ENCODE data around the gene TMA7B. TPM values are rescaled to one million over a fixed set of nuclear protein-coding genes. Genes with fewer than 3 reads are reported as not detected.

TMA7B gene
- total and polyA plus RNA-seq, 2 of the 4 experiments (the other 2 are of a cell fraction) = not detected

DNA sequence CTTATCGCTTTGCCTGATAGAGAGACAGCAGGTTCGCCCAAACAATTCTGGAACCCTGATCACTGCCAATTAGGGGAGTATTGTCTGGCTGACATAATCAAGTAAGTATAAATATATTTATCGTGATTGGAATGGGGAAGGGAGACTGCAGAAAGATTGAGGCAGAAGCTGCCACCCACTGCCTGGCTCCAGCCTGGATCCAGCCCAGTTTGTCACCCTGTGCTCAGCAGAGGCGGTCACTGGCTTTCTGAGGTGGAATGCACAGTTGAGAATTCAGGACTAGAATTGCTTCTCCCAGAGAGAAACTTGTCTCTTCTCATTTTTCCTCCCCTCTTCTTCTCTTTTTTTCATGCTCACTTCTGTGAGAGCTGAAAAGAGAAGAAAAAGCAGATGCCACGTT is 33.4 kb upstream of the TMA7B start:
- Histone ChIP-seq H3K14ac (replicated peaks; ENCODE audit: low read depth, low read length) (no peak overlapping the region), H2BK15ac (ENCODE audit: low read depth, low read length) (no peak overlapping the region), H3K18ac (ENCODE audit: low read depth, low read length) (no peak overlapping the region), H3K4me3 (ENCODE audit: insufficient read depth, low read depth, low read length) (no peak overlapping the region), H2BK5ac (ENCODE audit: low read depth, low read length, poor library complexity, severe bottlenecking) (no peak overlapping the region), H3K9ac (ENCODE audit: low read depth, low read length) (no peak overlapping the region), H4K8ac (ENCODE audit: low read depth in 2 of 2, low read length in 2 of 2) (no peak overlapping the region), H2AFZ (replicated peaks; ENCODE audit: low read length, poor library complexity) (no peak overlapping the region), H3K4me1 (ENCODE audit: control insufficient read depth, insufficient read depth, low read length) (no peaks in the 10 kb centered on the region; the same call in 1 of the 2 replicates), H3K4ac (ENCODE audit: low read depth, low read length) (no peak overlapping the region), H2AK9ac (replicated peaks; ENCODE audit: low read depth, low read length, poor library complexity) (no peak overlapping the region), H2BK120ac (ENCODE audit: low read depth, low read length) (no peak overlapping the region), H3K79me1 (ENCODE audit: low read depth in 1 of 2, low read length in 2 of 2) (no peaks in the 10 kb centered on the region), H3K27me3 (ENCODE audit: control insufficient read depth, insufficient read depth, low read length) (peaks cover 70% of the 10 kb centered on the region), H3K4me2 (ENCODE audit: low read depth, low read length) (no peak overlapping the region), H4K91ac (ENCODE audit: insufficient read depth, low read depth, low read length) (no peak overlapping the region), H3K23ac (ENCODE audit: low read depth, low read length) (no peak overlapping the region), H3K9me3 (ENCODE audit: control insufficient read depth, insufficient read depth, low read length) (no peaks in the 10 kb centered on the region), H3K36me3 (ENCODE audit: control insufficient read depth, insufficient read depth, low read length) (no peaks in the 10 kb centered on the region), H4K5ac (ENCODE audit: low read depth, low read length) (no peak overlapping the region), H3K27ac (ENCODE audit: insufficient read depth, low read length) (no peak overlapping the region), H2BK20ac (ENCODE audit: low read depth, low read length) (no peak overlapping the region), H3K9me1 (ENCODE audit: insufficient read depth, low read length) (no peaks in the 10 kb centered on the region; the same call in 1 of the 2 replicates), H2AK5ac (ENCODE audit: low read depth, low read length) (no peak overlapping the region), H4K20me1 (ENCODE audit: insufficient read depth, low read length) (no peaks in the 10 kb centered on the region), H3K56ac (ENCODE audit: extremely low read depth, insufficient read depth, low read length) (no peak overlapping the region)
- in situ Hi-C loops (cut with MboI; ENCODE audit: low sequenced_read_pairs) (no loop called here), intact Hi-C loops (cut with micrococcal nuclease) (no loop called here), dilution Hi-C loops (cut with HindIII; ENCODE audit: low sequenced_read_pairs, unreplicated experiment) (no loop called here)
- BruUV-seq (replicated peaks) = no TSS peak
- no peak for TF ChIP-seq CEBPB (IDR thresholded peaks at IDR 0.05; ENCODE audit: low read depth, low read length)
- no peak for TF ChIP-seq BHLHE40 (IDR thresholded peaks at IDR 0.05; ENCODE audit: low read depth, low read length)
- no peak for TF ChIP-seq NFE2L2 (IDR thresholded peaks at IDR 0.05; ENCODE audit: low read depth, low read length)
- no peak for TF ChIP-seq RCOR1 (IDR thresholded peaks at IDR 0.05; ENCODE audit: insufficient replicate concordance, low read length)
- TF ChIP-seq FOS (IDR thresholded peaks at IDR 0.05; ENCODE audit: low read depth, low read length) = no peak
- TF ChIP-seq RAD21 (IDR thresholded peaks at IDR 0.05; ENCODE audit: low read length) = no peak
- TF ChIP-seq POLR2A (IDR thresholded peaks at IDR 0.05; ENCODE audit: low read depth, low read length) = no peak
- no peak for TF ChIP-seq CHD1 (IDR thresholded peaks at IDR 0.05; ENCODE audit: low read depth, low read length)
- no peak for TF ChIP-seq SMC3 (IDR thresholded peaks at IDR 0.05; ENCODE audit: low read depth, low read length)
- TF ChIP-seq, protein P1, sequence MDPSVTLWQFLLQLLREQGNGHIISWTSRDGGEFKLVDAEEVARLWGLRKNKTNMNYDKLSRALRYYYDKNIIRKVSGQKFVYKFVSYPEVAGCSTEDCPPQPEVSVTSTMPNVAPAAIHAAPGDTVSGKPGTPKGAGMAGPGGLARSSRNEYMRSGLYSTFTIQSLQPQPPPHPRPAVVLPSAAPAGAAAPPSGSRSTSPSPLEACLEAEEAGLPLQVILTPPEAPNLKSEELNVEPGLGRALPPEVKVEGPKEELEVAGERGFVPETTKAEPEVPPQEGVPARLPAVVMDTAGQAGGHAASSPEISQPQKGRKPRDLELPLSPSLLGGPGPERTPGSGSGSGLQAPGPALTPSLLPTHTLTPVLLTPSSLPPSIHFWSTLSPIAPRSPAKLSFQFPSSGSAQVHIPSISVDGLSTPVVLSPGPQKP (IDR thresholded peaks at IDR 0.05; ENCODE audit: borderline replicate concordance, low read depth, low read length) = no peak
- TF ChIP-seq, protein P2, sequence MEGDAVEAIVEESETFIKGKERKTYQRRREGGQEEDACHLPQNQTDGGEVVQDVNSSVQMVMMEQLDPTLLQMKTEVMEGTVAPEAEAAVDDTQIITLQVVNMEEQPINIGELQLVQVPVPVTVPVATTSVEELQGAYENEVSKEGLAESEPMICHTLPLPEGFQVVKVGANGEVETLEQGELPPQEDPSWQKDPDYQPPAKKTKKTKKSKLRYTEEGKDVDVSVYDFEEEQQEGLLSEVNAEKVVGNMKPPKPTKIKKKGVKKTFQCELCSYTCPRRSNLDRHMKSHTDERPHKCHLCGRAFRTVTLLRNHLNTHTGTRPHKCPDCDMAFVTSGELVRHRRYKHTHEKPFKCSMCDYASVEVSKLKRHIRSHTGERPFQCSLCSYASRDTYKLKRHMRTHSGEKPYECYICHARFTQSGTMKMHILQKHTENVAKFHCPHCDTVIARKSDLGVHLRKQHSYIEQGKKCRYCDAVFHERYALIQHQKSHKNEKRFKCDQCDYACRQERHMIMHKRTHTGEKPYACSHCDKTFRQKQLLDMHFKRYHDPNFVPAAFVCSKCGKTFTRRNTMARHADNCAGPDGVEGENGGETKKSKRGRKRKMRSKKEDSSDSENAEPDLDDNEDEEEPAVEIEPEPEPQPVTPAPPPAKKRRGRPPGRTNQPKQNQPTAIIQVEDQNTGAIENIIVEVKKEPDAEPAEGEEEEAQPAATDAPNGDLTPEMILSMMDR (conservative IDR thresholded peaks at IDR 0.05; ENCODE audit: low read depth, low read length) = no peak
- no peak for TF ChIP-seq MAZ (IDR thresholded peaks at IDR 0.05; ENCODE audit: borderline replicate concordance, low read depth, low read length)
- no peak for TF ChIP-seq RFX5 (IDR thresholded peaks at IDR 0.05; ENCODE audit: low read depth, low read length)
- TF ChIP-seq, protein P3, sequence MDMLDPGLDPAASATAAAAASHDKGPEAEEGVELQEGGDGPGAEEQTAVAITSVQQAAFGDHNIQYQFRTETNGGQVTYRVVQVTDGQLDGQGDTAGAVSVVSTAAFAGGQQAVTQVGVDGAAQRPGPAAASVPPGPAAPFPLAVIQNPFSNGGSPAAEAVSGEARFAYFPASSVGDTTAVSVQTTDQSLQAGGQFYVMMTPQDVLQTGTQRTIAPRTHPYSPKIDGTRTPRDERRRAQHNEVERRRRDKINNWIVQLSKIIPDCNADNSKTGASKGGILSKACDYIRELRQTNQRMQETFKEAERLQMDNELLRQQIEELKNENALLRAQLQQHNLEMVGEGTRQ (IDR thresholded peaks at IDR 0.05; ENCODE audit: low read depth, low read length) = no peak
- no peak for TF ChIP-seq MXI1 (IDR thresholded peaks at IDR 0.05; ENCODE audit: borderline replicate concordance, low read depth, low read length)
- TF ChIP-seq MAFK (IDR thresholded peaks at IDR 0.05; ENCODE audit: low read depth, low read length) = no peak
- ChIA-PET POLR2A (ENCODE audit: unreplicated experiment) (no interaction called here), CTCF (no interaction called here)
- no CpG with 5 or more reads among the region's 5 CpGs for WGBS, 2 experiments (ENCODE audit: extremely low coverage in 2 of 2, insufficient read length in 1 of 2)
- no peak for ATAC-seq (ENCODE audit: low read depth)
- DNase-seq = no peak
